Psoas muscle (tissue), 8 donors: ENCODE results near the gene IL16. TPM values are rescaled to one million over a fixed set of nuclear protein-coding genes. Genes with fewer than 3 reads are reported as not detected.

Experiments used
- ATAC-seq, 4 donors: fragments of 200-7000 bp; cut with Tn5 transposase; one replicate each; pipeline ENCODE4 v1.9.1; 2020; ENCODE audit warnings: moderate library complexity in 3 of 4, mild to moderate bottlenecking in 2 of 4
- DNase-seq, 2 donors: peaks; one replicate each; pipeline ENCODE4 v3.0.0-alpha.2; 2020
- H3K27ac ChIP-seq: fragments of 200-600 bp; one replicate; pipeline ENCODE4 v1.8.0; 2022
- H3K27me3 ChIP-seq, 3 donors: fragments of 200-600 bp in 1 of 3; one replicate each; pipeline versions ENCODE4 v1.6.1 to v1.8.0; 2013 to 2022; ENCODE audit warnings: low read length in 2 of 3, mild to moderate bottlenecking in 2 of 3, moderate library complexity in 1 of 3; ENCODE audit not compliant: insufficient read depth in 3 of 3
- H3K36me3 ChIP-seq, 2 donors: fragments of 200-600 bp in 1 of 2; one replicate each; pipeline versions ENCODE4 v1.6.1 to v1.8.0; 2013 to 2022; ENCODE audit warnings: low read depth in 1 of 2, mild to moderate bottlenecking in 1 of 2, moderate library complexity in 1 of 2; ENCODE audit not compliant: insufficient read depth in 1 of 2
- H3K4me1 ChIP-seq: fragments of 200-600 bp; one replicate; pipeline ENCODE4 v1.8.0; 2022
- H3K4me3 ChIP-seq: fragments of 200-600 bp; one replicate; pipeline ENCODE4 v1.8.0; 2022; ENCODE audit warnings: mild to moderate bottlenecking
- H3K9me3 ChIP-seq: fragments of 200-600 bp; one replicate; pipeline ENCODE4 v1.8.0; 2022
- WGBS, 3 donors: extraction: QIAGEN DNeasy Blood & Tissue Kit; methylation state at CpG; one replicate each; pipeline versions ENCODE4 v1.1.6 to v1.1.7; 2013; 5-methylcytosine and 5-hydroxymethylcytosine counted together
- intact Hi-C, 2 donors: fragments of 100-400 bp; cut with DNase I; formaldehyde crosslinking; loops; one replicate each; pipeline versions ENCODE4 v1.11.0 to v1.14.2; 2022
- polyA plus RNA-seq, 3 donors: library from polyadenylated mRNA; stranded (reverse); fragments of 200-250 nt; gene quantifications; one replicate each; pipeline ENCODE4 v1.2.3, GENCODE V29; 2013
- total RNA-seq, 4 donors: library from RNA; stranded (reverse); fragmentation: NEBNext Ultra II Directional in 2 of 4; extraction: Animal tissue kit (Norgen Biotek cat#: 25700) in 2 of 4; gene quantifications; one replicate each; pipeline versions ENCODE4 v1.2.1 to v1.2.4, GENCODE V29; 2021 to 2023
- TF ChIP-seq, protein P1 (sequence below): fragments of 200-600 bp; IDR thresholded peaks from one replicate; pipeline ENCODE4 v1.8.0; 2022; ENCODE audit warnings: antibody characterized with exemption
- donor health status: healthy with polysubstance abuse.
- donor health status: DM: no; HTN: no; CAD: no; lungs with moderate emphysema.
- donor health status: Bipolar disorder and iron deficiency.
- donor health status: healthy.
- donor health status: DM: yes; HTN: yes; CAD: no.
- donor health status: DM: no; HTN: no; CAD: no.
- donor health status: DM: no; HTN: no; CAD: no.
- donor health status: DM: yes; HTN: yes; CAD: no.

The IL16 gene
- total and polyA plus RNA-seq, 7 donors = 1.2 to 5.3 (median 2.4) TPM

- no peaks in the 10 kb centered on the region for H3K9me3 ChIP-seq
- H3K27me3 ChIP-seq = peaks cover 0 to 6% (median 0%) of the 10 kb centered on the region in 3 donors
- ATAC-seq = no peak
- TF ChIP-seq, protein P1, sequence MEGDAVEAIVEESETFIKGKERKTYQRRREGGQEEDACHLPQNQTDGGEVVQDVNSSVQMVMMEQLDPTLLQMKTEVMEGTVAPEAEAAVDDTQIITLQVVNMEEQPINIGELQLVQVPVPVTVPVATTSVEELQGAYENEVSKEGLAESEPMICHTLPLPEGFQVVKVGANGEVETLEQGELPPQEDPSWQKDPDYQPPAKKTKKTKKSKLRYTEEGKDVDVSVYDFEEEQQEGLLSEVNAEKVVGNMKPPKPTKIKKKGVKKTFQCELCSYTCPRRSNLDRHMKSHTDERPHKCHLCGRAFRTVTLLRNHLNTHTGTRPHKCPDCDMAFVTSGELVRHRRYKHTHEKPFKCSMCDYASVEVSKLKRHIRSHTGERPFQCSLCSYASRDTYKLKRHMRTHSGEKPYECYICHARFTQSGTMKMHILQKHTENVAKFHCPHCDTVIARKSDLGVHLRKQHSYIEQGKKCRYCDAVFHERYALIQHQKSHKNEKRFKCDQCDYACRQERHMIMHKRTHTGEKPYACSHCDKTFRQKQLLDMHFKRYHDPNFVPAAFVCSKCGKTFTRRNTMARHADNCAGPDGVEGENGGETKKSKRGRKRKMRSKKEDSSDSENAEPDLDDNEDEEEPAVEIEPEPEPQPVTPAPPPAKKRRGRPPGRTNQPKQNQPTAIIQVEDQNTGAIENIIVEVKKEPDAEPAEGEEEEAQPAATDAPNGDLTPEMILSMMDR = no peak
- no peaks in the 10 kb centered on the region for H3K36me3 ChIP-seq
- intact Hi-C loops = loop anchor here in 1 of 2 donors (10.0 kb wide), 1 partner anchor 279 kb away; the partner anchor contains the start of gene MESD
- DNase-seq = no peak
- peaks cover 5% of the 10 kb centered on the region for H3K4me1 ChIP-seq
- H3K27ac ChIP-seq = no peak overlapping the region
- 89 to 92% (median 90%) methylated on average over 4 of the region's 4 CpGs for WGBS, 3 donors
- H3K4me3 ChIP-seq = no peak overlapping the region
Observed at GRCh38 chr15:81263477-81263876, 66.8 kb downstream of the IL16 start.

- ATAC-seq (no peak), DNase-seq (no peak)
- TF ChIP-seq, protein P1 = no peak
- Histone ChIP-seq H3K36me3 (no peaks in the 10 kb centered on the region), H3K4me1 (peaks cover 5% of the 10 kb centered on the region), H3K27ac (no peak overlapping the region), H3K4me3 (no peak overlapping the region), H3K9me3 (no peaks in the 10 kb centered on the region), H3K27me3 (peaks cover 0 to 6% (median 0%) of the 10 kb centered on the region in 3 donors)
- 56 to 63% (median 61%) methylated on average over 6 of the region's 6 CpGs for WGBS, 3 donors
- intact Hi-C loops = loop anchor here in 1 of 2 donors (10.0 kb wide), 1 partner anchor 279 kb away; the partner anchor contains the start of gene MESD
Observed at GRCh38 chr15:81264072-81264857, 67.6 kb downstream of the IL16 start.

DNA sequence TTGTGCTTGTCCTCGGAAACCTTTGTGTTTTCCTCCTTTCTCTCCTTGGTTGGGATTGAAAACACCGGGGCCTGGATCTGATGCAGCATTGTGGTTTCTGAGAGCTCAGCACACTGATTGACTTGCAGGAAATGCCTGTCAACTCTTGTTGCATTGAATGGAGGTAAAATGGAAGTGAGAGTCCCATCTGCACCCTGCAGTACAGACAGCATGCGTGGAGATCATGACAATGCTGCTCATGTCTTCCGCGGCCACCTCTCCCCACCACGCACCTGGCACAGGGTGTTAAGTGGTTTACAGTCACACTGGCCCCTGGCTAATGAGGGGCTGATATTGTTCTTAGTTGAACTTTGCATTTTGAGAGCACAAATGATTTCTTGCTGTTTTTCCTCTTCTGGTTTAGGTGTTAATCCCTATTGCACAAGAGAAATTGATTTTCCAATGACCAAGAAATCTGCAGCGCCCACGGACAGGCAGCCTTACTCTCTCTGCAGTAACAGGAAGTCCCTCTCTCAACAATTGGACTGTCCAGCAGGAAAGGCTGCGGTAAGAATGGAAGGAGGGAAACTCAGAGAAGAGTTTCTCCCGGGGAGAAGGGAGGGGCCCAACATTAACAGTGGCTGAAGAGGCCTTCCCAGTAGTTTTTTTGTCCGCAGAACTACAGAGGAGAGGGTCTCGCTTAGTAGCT, 68.7 kb downstream of the IL16 start:
- peaks cover 0 to 6% (median 0%) of the 10 kb centered on the region in 3 donors for H3K27me3 ChIP-seq
- TF ChIP-seq, protein P1 = no peak
- no peaks in the 10 kb centered on the region for H3K36me3 ChIP-seq
- H3K4me3 ChIP-seq = peak overlapping the region; percentile 12
- 41 to 54% (median 44%) methylated on average over 12 of the region's 12 CpGs for WGBS, 3 donors
- peaks cover 5% of the 10 kb centered on the region for H3K4me1 ChIP-seq
- no peaks in the 10 kb centered on the region for H3K9me3 ChIP-seq
- no peak overlapping the region for H3K27ac ChIP-seq
- no peak for DNase-seq
- peak in 3 of 4 donors; percentile 22 to 30 (median 22) for ATAC-seq
- intact Hi-C loops = loop anchor here (5.0 to 10.0 kb wide), 4 partner anchors 108 to 288 kb away; partner anchors contain the start of gene MESD (in 1 of the 2)

DNA sequence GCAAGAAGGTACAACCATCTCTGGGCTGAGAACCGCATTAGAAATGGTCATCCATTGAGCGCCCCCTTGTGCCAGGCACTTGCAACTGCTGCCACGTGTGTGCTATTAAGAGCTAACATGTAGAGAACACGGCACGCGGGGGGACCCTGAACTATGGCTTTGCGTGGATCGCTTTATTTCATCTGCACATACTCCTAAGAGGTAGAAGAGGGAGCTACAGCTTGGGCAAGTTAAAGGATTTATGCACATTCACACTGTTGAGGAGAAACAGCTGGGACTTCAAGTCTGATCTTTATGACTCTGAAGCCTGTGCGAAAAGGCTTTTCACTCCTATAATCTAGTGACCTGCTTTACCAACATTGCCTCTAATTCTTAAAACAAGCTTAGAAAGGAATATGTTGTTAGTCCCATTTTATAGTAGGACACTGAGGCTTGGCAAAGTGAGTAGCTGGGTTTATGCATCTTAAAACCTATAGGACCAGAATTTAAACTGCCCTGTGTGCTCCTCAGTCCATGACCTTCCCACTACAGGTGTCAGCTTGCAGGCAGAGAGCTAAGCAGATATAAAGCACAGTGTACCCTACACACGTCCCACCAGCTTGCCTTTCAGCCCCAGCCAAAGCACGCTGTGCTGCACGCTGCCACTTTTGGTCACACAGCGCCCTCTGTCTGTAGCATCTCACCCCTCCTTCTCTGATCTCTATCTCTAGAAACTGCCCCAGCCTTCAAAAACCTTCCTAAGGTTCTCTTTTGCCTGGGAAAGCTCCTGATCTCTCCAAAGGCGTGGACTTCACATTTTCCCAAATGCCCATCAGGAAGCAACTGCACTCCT, 69.5 kb downstream of the IL16 start:
- peaks cover 5% of the 10 kb centered on the region for H3K4me1 ChIP-seq
- H3K27me3 ChIP-seq = peaks cover 0 to 6% (median 0%) of the 10 kb centered on the region in 3 donors
- WGBS, 3 donors = 4 to 7% (median 6%) methylated on average over 14 of the region's 14 CpGs
- H3K27ac ChIP-seq = no peak overlapping the region
- peak overlapping the region; percentile 12 for H3K4me3 ChIP-seq
- DNase-seq = peak; percentile 82 to 86
- TF ChIP-seq, protein P1 = peak; percentile 81
- intact Hi-C loops = loop anchor here (1.0 to 10.0 kb wide), 6 partner anchors 109 to 289 kb away; partner anchors contain the start of gene MESD (in 1 of the 2)
- no peaks in the 10 kb centered on the region for H3K9me3 ChIP-seq
- ATAC-seq = peak; percentile 91 to 97 (median 94)
- no peaks in the 10 kb centered on the region for H3K36me3 ChIP-seq
